HepG2 (cell line): ENCODE data around the gene MSI2. TPM values are rescaled to one million over a fixed set of nuclear protein-coding genes. Genes with fewer than 3 reads are reported as not detected.

Experiments used
- E2F2 ChIP-seq: sonication (generic); formaldehyde crosslinking; IDR thresholded peaks from 2 replicates; pipeline ENCODE4 v1.4.0; 2020; ENCODE audit warnings: missing genetic modification reagents, borderline replicate concordance
- HOMEZ ChIP-seq: IDR thresholded peaks from 2 replicates; pipeline ENCODE4 v1.6.1; 2016; ENCODE audit warnings: low read depth
- ISL2 ChIP-seq: sonication (generic); formaldehyde crosslinking; IDR thresholded peaks from 2 replicates; pipeline ENCODE4 v1.5.0; 2020; ENCODE audit warnings: missing genetic modification reagents
- KLF12 ChIP-seq: sonication (generic); formaldehyde crosslinking; IDR thresholded peaks from 2 replicates; pipeline ENCODE4 v1.4.0; 2020; ENCODE audit warnings: missing genetic modification reagents, borderline replicate concordance
- MAFF ChIP-seq: IDR thresholded peaks from 2 replicates; pipeline ENCODE4 v1.6.1; 2011; ENCODE audit warnings: low read depth, low read length, improper control_type of control experiment
- MIER2 ChIP-seq: IDR thresholded peaks from 2 replicates; pipeline ENCODE4 v1.6.1; 2016; ENCODE audit warnings: missing biosample characterization, missing genetic modification reagents
- MLX ChIP-seq: IDR thresholded peaks from 2 replicates; pipeline ENCODE4 v1.6.1; 2016
- NCOA2 ChIP-seq: sonication (generic); formaldehyde crosslinking; IDR thresholded peaks from 2 replicates; pipeline ENCODE4 v1.8.0; 2022; ENCODE audit warnings: inconsistent platforms
- NR1H2 ChIP-seq: sonication (generic); formaldehyde crosslinking; IDR thresholded peaks from 2 replicates; pipeline ENCODE4 v1.8.1; 2022; ENCODE audit warnings: low read depth, missing genetic modification reagents, borderline replicate concordance
- PBX2 ChIP-seq: IDR thresholded peaks from 2 replicates; pipeline ENCODE4 v1.6.1; 2016; ENCODE audit warnings: control low read depth
- RCOR2 ChIP-seq: IDR thresholded peaks from 2 replicates; pipeline ENCODE4 v1.6.1; 2016; ENCODE audit warnings: missing biosample characterization, missing genetic modification reagents
- RNF219 ChIP-seq: sonication (generic); formaldehyde crosslinking; IDR thresholded peaks from 2 replicates; pipeline ENCODE4 v1.5.0; 2020; ENCODE audit warnings: mild to moderate bottlenecking, missing genetic modification reagents
- SAP130 ChIP-seq: IDR thresholded peaks from 2 replicates; pipeline ENCODE4 v1.6.1; 2016; ENCODE audit warnings: low read depth
- SMAD9 ChIP-seq: sonication (generic); formaldehyde crosslinking; IDR thresholded peaks from 2 replicates; pipeline ENCODE4 v1.5.1; 2020; ENCODE audit warnings: mild to moderate bottlenecking, missing genetic modification reagents
- SP5 ChIP-seq: IDR thresholded peaks from 2 replicates; pipeline ENCODE4 v1.6.1; 2016; ENCODE audit warnings: low read depth, borderline replicate concordance
- TBL1XR1 ChIP-seq: fragments of 150-350 bp; IDR thresholded peaks from 2 replicates; pipeline ENCODE4 v1.6.1; 2014; ENCODE audit warnings: borderline replicate concordance, low read length; ENCODE audit not compliant: partially characterized antibody
- ZMYM3 ChIP-seq: sonication (generic); formaldehyde crosslinking; IDR thresholded peaks from 2 replicates; pipeline ENCODE4 v1.5.1; 2020; ENCODE audit warnings: mild to moderate bottlenecking, missing genetic modification reagents
- ZNF17 ChIP-seq: sonication (generic); formaldehyde crosslinking; IDR thresholded peaks from 2 replicates; pipeline ENCODE4 v1.5.0; 2020; ENCODE audit warnings: mild to moderate bottlenecking, missing genetic modification reagents
- ZNF264 ChIP-seq: sonication (generic); formaldehyde crosslinking; IDR thresholded peaks from 2 replicates; pipeline ENCODE4 v1.4.0; 2020; ENCODE audit warnings: missing genetic modification reagents
- ZNF30 ChIP-seq: sonication (generic); formaldehyde crosslinking; IDR thresholded peaks from 2 replicates; pipeline ENCODE4 v1.5.0; 2020; ENCODE audit warnings: mild to moderate bottlenecking, missing genetic modification reagents
- ZNF33B ChIP-seq: sonication (generic); formaldehyde crosslinking; IDR thresholded peaks from 2 replicates; pipeline ENCODE4 v1.5.1; 2020; ENCODE audit warnings: mild to moderate bottlenecking, missing genetic modification reagents
- ZNF484 ChIP-seq: sonication (generic); formaldehyde crosslinking; IDR thresholded peaks from 2 replicates; pipeline ENCODE4 v1.5.1; 2020; ENCODE audit warnings: mild to moderate bottlenecking, low read depth, missing genetic modification reagents, borderline replicate concordance
- ZNF562 ChIP-seq: sonication (generic); formaldehyde crosslinking; IDR thresholded peaks from 2 replicates; pipeline ENCODE4 v1.8.0; 2022; ENCODE audit warnings: missing genetic modification reagents, borderline replicate concordance
- ZNF598 ChIP-seq: sonication (generic); formaldehyde crosslinking; IDR thresholded peaks from 2 replicates; pipeline ENCODE4 v1.5.1; 2020; ENCODE audit warnings: mild to moderate bottlenecking, missing genetic modification reagents, borderline replicate concordance
- ZNF615 ChIP-seq: sonication (generic); formaldehyde crosslinking; IDR thresholded peaks from 2 replicates; pipeline ENCODE4 v1.5.0; 2020; ENCODE audit warnings: mild to moderate bottlenecking, missing genetic modification reagents, borderline replicate concordance
- ZNF740 ChIP-seq: sonication (generic); formaldehyde crosslinking; IDR thresholded peaks from 2 replicates; pipeline ENCODE4 v1.4.0; 2020; ENCODE audit warnings: missing genetic modification reagents
- polyA plus RNA-seq, 8 experiments: library from polyadenylated mRNA; depleted of rRNA in 3 of 8; stranded (reverse) in 7 of 8; unstranded in 1 of 8; fragments of >200 nt; fragmentation: Illumina TruSeq in 4 of 8; extraction: Trizol in 4 of 8; gene quantifications; 2 replicates each; pipeline versions ENCODE4 v1.2.1 to v1.2.3, GENCODE V29; 2011 to 2016; ENCODE audit warnings: low read depth in 4 of 8, missing spikeins in 1 of 8, mixed read lengths in 1 of 8; ENCODE audit not compliant: insufficient read depth in 1 of 8
- total RNA-seq, 5 experiments: library from RNA; depleted of rRNA; stranded (reverse); fragments of >200 nt; fragmentation: Illumina TruSeq; extraction: Trizol; gene quantifications; 2 replicates each; pipeline ENCODE4 v1.2.3, GENCODE V29; 2016; ENCODE audit warnings: low read depth in 1 of 5

The MSI2 gene
- total and polyA plus RNA-seq, 2 of the 13 experiments (the other 11 are each of a cell fraction or from before 2014, with no cell fraction given), result 77.5 to 78.4 TPM

- TF ChIP-seq ZNF615 (CRISPR knock-in tag), result no peak
- no peak for TF ChIP-seq KLF12 (CRISPR knock-in tag)
- no peak for TF ChIP-seq ZNF33B
- no peak for TF ChIP-seq ZNF30 (CRISPR knock-in tag)
- TF ChIP-seq ZNF17 (CRISPR knock-in tag), result no peak
- TF ChIP-seq SAP130 (CRISPR knock-in tag), result 0 out of 2 replicates have a peak, but pooled peaks have one; percentile 13
- no peak for TF ChIP-seq E2F2
- no peak for TF ChIP-seq MLX (CRISPR knock-in tag)
- no peak; the same call in 1 of the 2 replicates for TF ChIP-seq RCOR2 (CRISPR knock-in tag)
- TF ChIP-seq MIER2 (CRISPR knock-in tag), result no peak
- TF ChIP-seq TBL1XR1, result no peak
- no peak for TF ChIP-seq HOMEZ (CRISPR knock-in tag)
- TF ChIP-seq ISL2 (CRISPR knock-in tag), result no peak
- no peak for TF ChIP-seq PBX2 (CRISPR knock-in tag)
- TF ChIP-seq ZNF484, result no peak
- no peak for TF ChIP-seq SMAD9
- no peak for TF ChIP-seq ZNF264 (CRISPR knock-in tag)
- no peak for TF ChIP-seq ZNF740 (CRISPR knock-in tag)
- no peak for TF ChIP-seq NR1H2 (CRISPR knock-in tag)
- no peak for TF ChIP-seq ZNF562 (CRISPR knock-in tag)
- no peak for TF ChIP-seq SP5
- TF ChIP-seq NCOA2, result no peak
- no peak for TF ChIP-seq MAFF
- TF ChIP-seq ZNF598, result no peak
- TF ChIP-seq RNF219 (CRISPR knock-in tag), result no peak
- TF ChIP-seq ZMYM3 (CRISPR knock-in tag), result peak; percentile 52; the same call in 1 of the 2 replicates
These were observed 86.8 kb downstream of the MSI2 start (continued) for GRCh38 chr17:57342963-57343589.
